Fibroblast of the conjunctiva (primary cell): ENCODE data around the gene TBXAS1.
A peak's percentile ranks its signal among the peaks of the same experiment; 100 is the strongest.

Source experiments
- DNase-seq: peaks from one replicate; pipeline ENCODE4 v3.0.0-alpha.2; 2010; ENCODE audit warnings: low read depth

Gene TBXAS1

GRCh38 chr7:140049339-140050024, 220.4 kb downstream of the TBXAS1 start:
- no peak for DNase-seq

GRCh38 chr7:140050100-140050499, 221.0 kb downstream of the TBXAS1 start:
- no peak for DNase-seq

GRCh38 chr7:140051820-140052219, 222.8 kb downstream of the TBXAS1 start:
- no peak for DNase-seq

- DNase-seq, result no peak
Observed at GRCh38 chr7:140053812-140054539, 224.9 kb downstream of the TBXAS1 start.

GRCh38 chr7:140054751-140055150, 225.7 kb downstream of the TBXAS1 start:
- DNase-seq, result no peak

GRCh38 chr7:140055833-140056232, 226.8 kb downstream of the TBXAS1 start:
- no peak for DNase-seq

GRCh38 chr7:140056431-140057142, 227.5 kb downstream of the TBXAS1 start:
- DNase-seq, result no peak

- no peak for DNase-seq
Observed at GRCh38 chr7:140057143-140057535, 228.1 kb downstream of the TBXAS1 start.

- DNase-seq, result no peak
Observed at GRCh38 chr7:140058517-140058916, 229.5 kb downstream of the TBXAS1 start.

GRCh38 chr7:140059273-140060242, 230.5 kb downstream of the TBXAS1 start:
- DNase-seq, result peak; percentile 30

- DNase-seq, result no peak
Observed at GRCh38 chr7:140060243-140060630, 231.2 kb downstream of the TBXAS1 start.

GRCh38 chr7:140060788-140061606, 231.9 kb downstream of the TBXAS1 start:
- no peak for DNase-seq

GRCh38 chr7:140061607-140061930, 232.5 kb downstream of the TBXAS1 start:
- DNase-seq, result no peak

GRCh38 chr7:140062118-140062527, 233.1 kb downstream of the TBXAS1 start:
- DNase-seq, result no peak

GRCh38 chr7:140062528-140063299, 233.7 kb downstream of the TBXAS1 start, which contains the start of gene PARP12:
Gene PARP12 (minus strand): TSS chr7:140062951. CDS start chr7:140062847, 104 bp downstream.
- DNase-seq, result peak; percentile 75

GRCh38 chr7:140067052-140067451, 238.0 kb downstream of the TBXAS1 start:
- DNase-seq, result no peak

GRCh38 chr7:140068033-140068432, 239.0 kb downstream of the TBXAS1 start:
- no peak for DNase-seq

GRCh38 chr7:140069298-140069949, 240.4 kb downstream of the TBXAS1 start:
- no peak for DNase-seq
